Kidney (tissue), 14 donors: ENCODE results near the gene SLX4IP. TPM values are rescaled to one million over a fixed set of nuclear protein-coding genes. Genes with fewer than 3 reads are reported as not detected.

Experiments used
- DNase-seq, 5 donors: peaks; one replicate each; pipeline ENCODE4 v3.0.0-alpha.2; 2013 to 2020
- FAIRE-seq: peaks from 2 replicates; lab custom pipeline; 2012; peaks lifted over from hg19 to GRCh38; lab: Jason Lieb, UNC
- H3K27ac ChIP-seq, 2 donors: one replicate each; pipeline ENCODE4 v1.7.0; 2013; ENCODE audit warnings: low read depth in 2 of 2, low read length in 2 of 2, inconsistent platforms in 1 of 2
- H3K27me3 ChIP-seq: one replicate; pipeline ENCODE4 v1.7.1; 2013; ENCODE audit warnings: low read length, inconsistent platforms; ENCODE audit not compliant: control insufficient read depth, insufficient read depth
- H3K36me3 ChIP-seq, 3 donors: one replicate each; pipeline versions ENCODE4 v1.7.0 to v1.7.1; 2013; ENCODE audit warnings: low read length in 3 of 3, control low read depth in 1 of 3, inconsistent platforms in 1 of 3; ENCODE audit not compliant: insufficient read depth in 3 of 3, control insufficient read depth in 2 of 3
- H3K4me1 ChIP-seq, 3 donors: one replicate each; pipeline versions ENCODE4 v1.7.0 to v1.7.1; 2013; ENCODE audit warnings: low read length in 3 of 3, inconsistent platforms in 1 of 3, low read depth in 1 of 3; ENCODE audit not compliant: control insufficient read depth in 2 of 3, insufficient read depth in 2 of 3
- H3K4me3 ChIP-seq, 3 donors: one replicate each; pipeline versions ENCODE4 v1.7.0 to v1.8.1; 2013; ENCODE audit warnings: low read length in 3 of 3, control low read depth in 1 of 3, inconsistent platforms in 1 of 3
- H3K9ac ChIP-seq, 3 donors: one replicate each; pipeline versions ENCODE4 v1.7.0 to v1.7.1; 2013; ENCODE audit warnings: low read length in 3 of 3, control low read depth in 1 of 3, inconsistent platforms in 1 of 3
- H3K9me3 ChIP-seq, 3 donors: one replicate each; pipeline versions ENCODE4 v1.7.0 to v1.7.1; 2013; ENCODE audit warnings: low read length in 3 of 3, control low read depth in 1 of 3, inconsistent platforms in 1 of 3; ENCODE audit not compliant: control insufficient read depth in 2 of 3, insufficient read depth in 1 of 3
- CTCF ChIP-seq: IDR thresholded peaks from 3 replicates; pipeline ENCODE4 v1.5.1; 2012; ENCODE audit warnings: mild to moderate bottlenecking, moderate library complexity, borderline replicate concordance; ENCODE audit not compliant: insufficient read depth; ENCODE audit errors: extremely low read depth
- intact Hi-C: fragments of 100-400 bp; cut with DNase I; formaldehyde crosslinking; loops from one replicate; pipeline ENCODE4 v1.11.1; 2022
- polyA plus RNA-seq: library from polyadenylated mRNA; stranded (reverse); fragments of 350-450 nt; fragmentation: Illumina TruSeq; extraction: RNeasy Lipid Tissue Mini Kit (QIAGEN cat#74804); gene quantifications from one replicate; pipeline ENCODE4 v1.2.3, GENCODE V29; 2014; ENCODE audit warnings: low read depth, low replicate concordance; ENCODE audit not compliant: insufficient read depth
- total RNA-seq: library from RNA; stranded (reverse); fragmentation: NEBNext Ultra II Directional; extraction: Animal tissue kit (Norgen Biotek cat#: 25700); gene quantifications from one replicate; pipeline ENCODE4 v1.2.1, GENCODE V29; 2021
- donor health status: control.
- donor health status: control.
- donor health status: control.
- donor health status: control.
- donor health status: control.
- donor health status: DM: yes; HTN: yes; CAD: no.
- donor health status: Normal renal cell carcinoma (clear cell type).

SLX4IP gene
- total and polyA plus RNA-seq, 2 donors from 2014 or later = 2.6 to 7.6 TPM

- intact Hi-C loops = no loop called here
- DNase-seq (peak in 1 of 5 donors; percentile 26), FAIRE-seq (no peak)
- Histone ChIP-seq H3K9me3 (no peaks in the 10 kb centered on the region), H3K27me3 (no peaks in the 10 kb centered on the region), H3K36me3 (peaks cover 7 to 48% (median 9%) of the 10 kb centered on the region in 3 donors), H3K4me3 (no peak overlapping the region), H3K9ac (no peak overlapping the region), H3K4me1 (peaks cover 8 to 50% (median 28%) of the 10 kb centered on the region in 3 donors), H3K27ac (no peak overlapping the region)
- TF ChIP-seq CTCF = no peak
Observed at GRCh38 chr20:10663756-10664155, 228.7 kb downstream of the SLX4IP start.

GRCh38 chr20:10665027-10665561, 230.0 kb downstream of the SLX4IP start:
- Histone ChIP-seq H3K27me3 (no peaks in the 10 kb centered on the region), H3K9me3 (no peaks in the 10 kb centered on the region), H3K4me1 (peaks cover 5 to 50% (median 23%) of the 10 kb centered on the region in 3 donors), H3K27ac (peak overlapping the region in 1 of 2 donors; percentile 44), H3K9ac (no peak overlapping the region), H3K36me3 (peaks cover 7 to 44% (median 13%) of the 10 kb centered on the region in 3 donors), H3K4me3 (peak overlapping the region in 1 of 3 donors; percentile 26)
- DNase-seq = peak in 1 of 5 donors; percentile 15
- no peak for FAIRE-seq
- no peak for TF ChIP-seq CTCF
- intact Hi-C loops = no loop called here

- FAIRE-seq = no peak
- intact Hi-C loops = no loop called here
- TF ChIP-seq CTCF = no peak
- Histone ChIP-seq H3K36me3 (peaks cover 7 to 40% (median 13%) of the 10 kb centered on the region in 3 donors), H3K9me3 (no peaks in the 10 kb centered on the region), H3K27ac (peak overlapping the region; percentile 6 to 56), H3K4me1 (peaks cover 5 to 45% (median 16%) of the 10 kb centered on the region in 3 donors), H3K27me3 (no peaks in the 10 kb centered on the region), H3K4me3 (peak overlapping the region in 1 of 3 donors; percentile 7), H3K9ac (no peak overlapping the region)
- peak in 1 of 5 donors; percentile 28 for DNase-seq
Observed at GRCh38 chr20:10665791-10666190, 230.7 kb downstream of the SLX4IP start.
